Measurements from ENCODE around the gene CECR2.
"Not testable (repeated sequence)": the region's sequence is repeated elsewhere in the genome, so short reads cannot be mapped to it uniquely, and the experiment has no call there.

- not testable (repeated sequence) for TF ChIP-seq POLR2A (IDR thresholded peaks at IDR 0.05; ENCODE audit: low read depth, low read length); POLR2AphosphoS5 (IDR thresholded peaks at IDR 0.05; ENCODE audit: low read depth, low read length); TAF1 (IDR thresholded peaks at IDR 0.05; ENCODE audit: low read depth, low read length); SPI1 (IDR thresholded peaks at IDR 0.05; ENCODE audit: low read depth, low read length); POU2F2 (IDR thresholded peaks at IDR 0.05; ENCODE audit: low read depth, low read length); PAX5 (IDR thresholded peaks at IDR 0.05; ENCODE audit: insufficient read depth, low read length, severe bottlenecking)
Measured at GRCh38 chr22:17427528-17427927, 58.3 kb downstream of the CECR2 start.
